Smooth muscle cell of the coronary artery (primary cell): ENCODE measurements around the gene MYNN. TPM values are rescaled to one million over a fixed set of nuclear protein-coding genes. Genes with fewer than 3 reads are reported as not detected.

Source experiments
- total RNA-seq: library from RNA; depleted of rRNA; stranded (reverse); fragments of >200 nt; gene quantifications from 2 replicates; pipeline ENCODE4 v1.2.3, GENCODE V29; 2014; ENCODE audit warnings: low replicate concordance

Gene MYNN
- total RNA-seq = 21.3 and 25.0 TPM in 2 replicates

DNA sequence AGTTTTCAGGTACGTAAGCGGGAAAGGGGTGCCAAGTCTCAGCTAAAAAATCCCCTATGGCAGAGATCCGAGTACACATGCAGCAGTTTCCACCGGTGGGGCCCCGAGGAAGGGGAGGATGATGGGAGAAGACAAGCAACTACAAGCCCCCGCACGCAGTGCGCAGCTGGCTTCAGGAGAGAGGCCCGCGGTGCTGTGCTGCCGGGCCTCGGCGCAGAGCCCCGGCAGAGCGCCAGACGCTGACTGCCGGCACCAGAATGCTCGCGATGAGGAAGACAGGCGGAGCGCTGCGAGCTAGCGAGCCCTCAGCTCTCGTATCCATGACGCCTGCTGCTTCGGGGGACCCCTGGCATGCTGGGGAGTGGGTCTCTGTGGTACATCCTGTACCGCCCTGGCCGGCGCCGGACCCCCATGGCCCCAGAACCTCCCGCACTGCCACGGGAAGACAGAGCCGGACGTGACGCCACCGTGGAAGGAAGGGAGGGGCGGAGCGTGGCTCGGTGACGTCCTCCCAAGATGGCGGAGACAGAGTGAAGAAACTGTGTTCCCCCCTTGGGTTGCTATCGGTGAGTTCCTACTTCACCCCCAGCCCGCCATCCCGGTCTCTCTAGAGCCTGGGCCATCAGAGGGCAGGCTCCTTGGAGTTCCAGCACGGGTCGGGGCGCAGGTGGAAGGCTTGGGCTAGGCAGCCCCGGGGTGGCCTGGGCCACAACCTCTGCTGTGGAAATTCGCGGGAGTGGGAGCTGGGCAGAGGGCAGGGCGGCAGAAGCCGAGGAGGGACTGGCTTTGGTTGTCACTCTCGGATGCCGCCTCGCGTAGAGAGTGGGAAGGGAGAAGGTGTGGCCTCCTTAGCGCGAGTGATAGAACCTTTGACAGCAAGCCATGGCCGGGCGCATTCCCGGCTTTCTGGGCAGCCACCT, at the start of gene MYNN:
TSS of gene MYNN (plus strand) at position 500 of the 920 bp plus-strand sequence. CDS start 900 bp downstream, outside the sequence.

DNA sequence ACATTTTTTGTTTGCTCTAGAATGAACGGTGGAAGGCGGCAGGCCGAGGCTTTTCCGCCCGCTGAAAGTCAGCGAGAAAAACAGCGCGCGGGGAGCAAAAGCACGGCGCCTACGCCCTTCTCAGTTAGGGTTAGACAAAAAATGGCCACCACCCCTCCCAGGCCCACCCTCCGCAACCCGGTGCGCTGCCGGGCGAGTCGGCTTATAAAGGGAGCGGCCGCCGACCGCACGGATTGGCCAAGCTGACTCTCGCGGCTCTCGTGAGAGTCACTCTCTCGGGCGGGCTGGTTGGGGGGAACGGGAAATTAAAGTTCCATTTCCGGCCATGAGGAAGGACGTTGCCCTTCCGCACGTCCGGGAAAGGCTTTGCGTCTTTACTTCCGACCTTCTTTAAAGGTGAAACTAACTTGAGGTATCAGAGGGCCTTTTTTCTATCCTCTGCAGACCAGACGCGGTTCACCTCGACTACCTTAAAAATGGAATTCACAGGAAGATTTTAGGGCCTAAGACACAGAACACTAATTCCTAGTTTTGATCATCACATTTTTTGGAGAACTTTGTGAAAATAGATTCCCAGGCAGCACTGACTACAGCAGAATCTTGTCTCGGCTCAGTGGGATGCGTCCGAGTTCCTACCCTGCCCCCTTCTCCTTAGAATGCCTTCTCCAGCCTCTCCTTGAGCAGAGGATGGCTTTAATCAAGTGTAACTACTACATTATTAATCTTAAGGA, 8.1 kb upstream of the MYNN start, which contains the start of gene TERC:
TSS of gene TERC (minus strand) at position 179 of the 731 bp plus-strand sequence.

DNA sequence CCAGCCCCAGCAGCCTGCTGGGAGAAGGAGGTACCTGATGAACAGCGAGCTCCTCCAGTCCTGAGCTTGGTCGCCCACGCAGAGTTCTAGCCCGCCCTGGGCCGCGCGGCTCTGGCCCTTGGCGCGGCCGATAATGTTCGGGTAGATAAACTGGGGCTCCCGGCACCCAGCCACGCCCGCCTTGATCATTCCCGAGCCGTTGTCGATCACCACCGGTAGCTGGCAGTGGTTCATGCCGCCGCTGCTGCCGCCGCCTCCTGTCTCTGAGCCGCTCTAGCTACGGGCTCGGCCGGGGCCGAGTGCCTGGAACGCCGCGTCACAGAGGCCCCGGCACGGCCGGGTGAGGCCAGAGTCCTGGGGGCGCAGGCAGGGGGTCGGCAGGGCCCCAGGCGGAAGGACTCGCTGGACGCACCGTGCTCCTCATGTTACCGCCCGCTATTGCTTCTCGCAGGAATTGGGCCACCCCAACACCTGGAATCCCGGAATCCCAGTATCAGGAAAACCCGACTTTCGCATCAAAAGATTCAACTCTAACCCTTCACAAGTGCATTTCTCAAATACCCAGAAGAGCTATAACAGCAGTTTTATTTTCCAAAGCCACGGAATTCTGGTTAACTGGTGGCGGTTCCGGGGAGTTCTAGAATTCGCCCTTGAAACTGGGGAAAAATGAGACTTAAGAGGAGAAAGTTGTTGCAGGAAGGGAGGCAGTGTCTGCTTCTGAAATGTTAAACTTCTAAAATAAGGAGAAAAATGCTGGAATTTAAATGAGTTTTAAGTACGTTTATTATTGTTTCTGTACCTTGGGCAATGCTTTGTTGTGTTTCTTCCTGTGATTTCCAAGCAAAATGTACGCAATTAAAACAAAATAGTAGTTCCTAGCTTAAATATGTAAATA, 3.7 kb upstream of the MYNN start, which contains the start of gene ACTRT3:
TSS of gene ACTRT3 (minus strand) at position 275 of the 895 bp plus-strand sequence. CDS start at position 234, 41 bp downstream.

DNA sequence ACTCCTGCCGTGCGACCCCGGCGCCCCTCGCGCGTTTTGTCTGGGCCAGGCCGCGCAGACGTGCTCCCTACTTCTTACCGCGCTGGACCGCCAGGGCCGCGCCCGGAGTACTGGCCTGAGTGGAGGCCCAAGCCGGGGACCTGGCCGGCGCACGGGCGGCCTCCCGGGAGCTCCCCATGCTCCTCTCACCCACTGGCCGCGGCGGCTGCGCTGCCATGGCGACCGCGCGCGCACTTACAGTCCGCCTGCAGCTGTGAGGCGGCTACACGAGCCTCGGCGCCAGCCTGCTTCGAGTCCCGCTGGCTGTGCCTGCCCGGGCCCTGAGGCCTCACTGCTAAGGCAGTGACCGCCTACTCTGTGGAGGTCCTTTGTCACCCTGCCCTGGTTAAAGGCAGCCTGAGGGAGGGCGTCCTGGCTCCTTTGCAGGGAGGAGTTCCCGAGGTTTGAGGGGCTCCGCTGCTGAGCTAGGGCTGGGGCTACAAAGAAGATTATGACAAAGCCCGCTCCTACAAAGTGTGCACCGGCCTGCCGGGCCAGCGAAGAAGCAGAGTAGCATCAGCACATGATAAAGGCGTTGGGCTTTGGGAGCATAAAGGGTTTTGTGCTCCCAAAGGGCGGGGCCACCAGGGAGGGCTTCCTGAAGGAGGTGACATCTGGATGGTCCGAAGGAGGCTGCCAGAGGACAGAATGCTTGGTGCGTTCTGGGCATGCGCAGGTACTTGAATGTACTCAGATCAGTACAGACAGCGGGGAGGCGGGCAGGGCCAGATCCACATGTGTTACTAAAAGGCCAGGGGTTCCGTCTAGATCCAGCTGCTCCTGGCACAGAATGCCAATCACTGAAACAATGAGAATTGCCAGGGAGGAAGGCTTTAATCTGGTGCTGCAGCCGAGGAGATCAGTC, 39.4 kb downstream of the MYNN start, which contains the start of the genes LRRC34 and LRRIQ4:
TSS of gene LRRC34 (minus strand) at position 573 of the 904 bp plus-strand sequence. CDS start at position 217, 356 bp downstream.
TSS of gene LRRIQ4 (plus strand) at position 539 of the 904 bp plus-strand sequence. CDS start 9,052 bp downstream, outside the sequence.

Other genes with a start within 250 kb of the MYNN start
- 3.5 and 46.7 TPM in 2 replicates for gene MECOM, start 109.7 kb upstream of the MYNN start, total RNA-seq
- 8.4 and 61.6 TPM in 2 replicates for gene TERC, start 8.3 kb upstream of the MYNN start, total RNA-seq
- gene ACTRT3, start 3.8 kb upstream of the MYNN start, total RNA-seq = 3.3 and 3.5 TPM in 2 replicates
- gene LRRIQ4, start 39.5 kb downstream of the MYNN start, total RNA-seq = not detected in 2 replicates
- gene LRRC34, start 39.5 kb downstream of the MYNN start, total RNA-seq = 1.2 and 2.0 TPM in 2 replicates
- not detected in 2 replicates for gene LRRC31, start 96.5 kb downstream of the MYNN start, total RNA-seq
- not detected in 2 replicates for gene SAMD7, start 138.2 kb downstream of the MYNN start, total RNA-seq
- gene SEC62, start 193.4 kb downstream of the MYNN start, total RNA-seq = 42.3 and 62.0 TPM in 2 replicates